Lower lobe of right lung (tissue), 2 donors: ENCODE measurements around the gene PTP4A1. TPM values are rescaled to one million over a fixed set of nuclear protein-coding genes. Genes with fewer than 3 reads are reported as not detected.

Source experiments
- ATAC-seq, 2 donors: fragments of 200-7000 bp; cut with Tn5 transposase; one replicate each; pipeline ENCODE4 v1.9.1; 2020 to 2022; ENCODE audit warnings: mild to moderate bottlenecking in 2 of 2, moderate library complexity in 2 of 2
- DNase-seq: peaks from one replicate; pipeline ENCODE4 v3.0.0-alpha.2; 2020
- H3K27ac ChIP-seq: fragments of 200-600 bp; one replicate; pipeline ENCODE4 v1.8.0; 2022
- H3K27me3 ChIP-seq: fragments of 200-600 bp; one replicate; pipeline ENCODE4 v1.8.0; 2022; ENCODE audit warnings: low read depth
- H3K36me3 ChIP-seq: fragments of 200-600 bp; one replicate; pipeline ENCODE4 v1.8.0; 2022; ENCODE audit warnings: mild to moderate bottlenecking
- H3K4me1 ChIP-seq: fragments of 200-600 bp; one replicate; pipeline ENCODE4 v1.8.0; 2022
- H3K4me3 ChIP-seq: fragments of 200-600 bp; one replicate; pipeline ENCODE4 v1.8.0; 2022; ENCODE audit warnings: mild to moderate bottlenecking
- H3K9me3 ChIP-seq: fragments of 200-600 bp; one replicate; pipeline ENCODE4 v1.8.0; 2022
- intact Hi-C: fragments of 100-400 bp; cut with DNase I; formaldehyde crosslinking; loops from one replicate; pipeline ENCODE4 v1.11.0; 2022
- total RNA-seq: library from RNA; stranded (reverse); fragmentation: NEBNext Ultra II Directional; extraction: Animal tissue kit (Norgen Biotek cat#: 25700); gene quantifications from one replicate; pipeline ENCODE4 v1.2.1, GENCODE V29; 2021
- TF ChIP-seq, protein P1 (sequence below): fragments of 200-600 bp; IDR thresholded peaks from one replicate; pipeline ENCODE4 v1.8.0; 2022; ENCODE audit warnings: antibody characterized with exemption, mild to moderate bottlenecking
- donor health status: DM: no; HTN: yes; CAD: no; lungs with severe emphysema.

Gene PTP4A1
- total RNA-seq, 1 donor from 2014 or later: 57.6 TPM

DNA sequence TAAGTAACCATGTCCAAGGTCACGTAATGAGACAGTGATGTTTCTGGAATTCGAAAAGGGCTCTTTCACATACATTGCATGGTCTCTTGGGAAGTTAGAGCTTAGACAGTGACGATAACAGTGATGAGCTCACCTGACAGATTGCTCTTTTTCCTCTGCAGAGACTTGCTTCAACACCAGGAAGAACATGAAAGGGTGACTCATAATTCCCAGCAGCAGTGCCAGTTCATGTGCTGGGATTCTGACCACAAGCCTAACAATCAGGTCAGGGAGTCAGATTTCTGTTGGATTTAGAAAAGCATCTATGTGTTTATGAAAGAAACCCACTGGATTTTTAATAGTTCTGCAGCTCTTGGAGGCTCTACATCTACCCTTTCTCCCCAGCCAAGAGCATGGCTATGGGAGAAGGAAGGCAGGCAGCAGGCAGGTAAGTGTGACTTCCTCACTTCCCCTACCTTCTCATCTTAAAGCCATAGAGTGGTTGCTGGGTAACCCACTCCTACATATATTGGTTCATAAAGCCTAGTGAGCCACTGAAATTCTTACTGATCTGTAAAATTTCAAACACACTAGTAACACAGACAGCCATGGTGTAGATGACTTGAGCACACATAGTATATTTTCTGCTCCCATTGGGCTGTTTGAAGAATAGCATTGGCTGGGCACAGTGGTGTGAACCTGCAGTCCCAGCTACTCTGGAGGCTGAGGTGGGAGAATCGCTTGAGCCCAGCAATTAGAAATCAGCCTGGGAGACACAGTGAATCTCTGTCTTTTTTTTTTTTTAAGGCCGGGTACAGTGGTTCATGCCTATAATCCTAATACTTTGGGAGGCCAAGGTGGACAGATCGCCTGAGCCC, 44.4 kb upstream of the PTP4A1 start:
- TF ChIP-seq, protein P1, sequence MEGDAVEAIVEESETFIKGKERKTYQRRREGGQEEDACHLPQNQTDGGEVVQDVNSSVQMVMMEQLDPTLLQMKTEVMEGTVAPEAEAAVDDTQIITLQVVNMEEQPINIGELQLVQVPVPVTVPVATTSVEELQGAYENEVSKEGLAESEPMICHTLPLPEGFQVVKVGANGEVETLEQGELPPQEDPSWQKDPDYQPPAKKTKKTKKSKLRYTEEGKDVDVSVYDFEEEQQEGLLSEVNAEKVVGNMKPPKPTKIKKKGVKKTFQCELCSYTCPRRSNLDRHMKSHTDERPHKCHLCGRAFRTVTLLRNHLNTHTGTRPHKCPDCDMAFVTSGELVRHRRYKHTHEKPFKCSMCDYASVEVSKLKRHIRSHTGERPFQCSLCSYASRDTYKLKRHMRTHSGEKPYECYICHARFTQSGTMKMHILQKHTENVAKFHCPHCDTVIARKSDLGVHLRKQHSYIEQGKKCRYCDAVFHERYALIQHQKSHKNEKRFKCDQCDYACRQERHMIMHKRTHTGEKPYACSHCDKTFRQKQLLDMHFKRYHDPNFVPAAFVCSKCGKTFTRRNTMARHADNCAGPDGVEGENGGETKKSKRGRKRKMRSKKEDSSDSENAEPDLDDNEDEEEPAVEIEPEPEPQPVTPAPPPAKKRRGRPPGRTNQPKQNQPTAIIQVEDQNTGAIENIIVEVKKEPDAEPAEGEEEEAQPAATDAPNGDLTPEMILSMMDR: no peak
- Histone ChIP-seq H3K36me3 (no peaks in the 10 kb centered on the region), H3K27ac (no peak overlapping the region), H3K9me3 (no peaks in the 10 kb centered on the region), H3K27me3 (no peaks in the 10 kb centered on the region), H3K4me1 (no peaks in the 10 kb centered on the region), H3K4me3 (no peak overlapping the region)
- intact Hi-C loops: no loop called here
- DNase-seq (no peak), ATAC-seq (peak; percentile 55 to 59)

DNA sequence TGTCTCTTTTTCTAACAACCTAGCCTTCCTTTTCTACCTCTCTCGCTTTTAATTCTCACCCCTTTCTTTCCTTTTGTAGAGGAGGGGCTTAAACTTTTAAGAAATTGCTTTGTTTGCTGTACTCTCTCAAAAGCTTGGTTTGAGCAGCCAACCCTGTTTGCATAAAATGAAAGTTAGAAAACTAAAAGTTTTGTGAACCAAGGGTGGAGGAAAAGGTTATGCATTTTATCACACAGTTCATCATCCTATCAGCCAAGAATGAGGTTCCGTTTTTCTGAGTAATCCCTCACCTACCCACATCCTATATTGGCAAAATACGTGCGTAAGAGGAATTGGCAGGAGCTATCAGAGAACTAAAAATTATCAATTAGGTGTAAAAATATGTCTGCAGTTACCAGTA, 42.8 kb upstream of the PTP4A1 start:
- DNase-seq (no peak), ATAC-seq (no peak)
- Histone ChIP-seq H3K27ac (no peak overlapping the region), H3K4me1 (no peaks in the 10 kb centered on the region), H3K9me3 (no peaks in the 10 kb centered on the region), H3K36me3 (no peaks in the 10 kb centered on the region), H3K4me3 (no peak overlapping the region), H3K27me3 (no peaks in the 10 kb centered on the region)
- intact Hi-C loops: no loop called here
- TF ChIP-seq, protein P1: no peak

DNA sequence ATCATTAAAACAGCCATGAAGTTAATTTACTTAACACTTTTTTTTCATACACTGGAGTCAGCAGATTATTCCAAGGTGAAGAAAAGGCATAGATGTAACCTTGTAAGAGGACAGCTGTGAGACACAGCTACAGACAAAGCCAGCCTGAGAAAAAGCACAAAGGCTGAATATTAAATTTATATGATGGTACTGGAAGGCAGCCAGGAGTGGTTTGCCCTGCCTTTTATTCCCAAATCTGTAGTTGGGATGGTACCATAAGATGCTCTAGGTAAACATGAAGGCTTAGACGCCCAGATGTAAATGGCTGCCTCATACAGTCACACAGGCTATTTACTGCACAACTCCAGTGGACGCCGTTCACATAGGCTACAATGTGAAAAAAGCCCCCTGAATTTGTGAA, 42.1 kb upstream of the PTP4A1 start:
- TF ChIP-seq, protein P1: no peak
- no peaks in the 10 kb centered on the region for H3K4me1 ChIP-seq
- ATAC-seq (no peak), DNase-seq (no peak)
- intact Hi-C loops: no loop called here
- H3K9me3 ChIP-seq: no peaks in the 10 kb centered on the region
- no peak overlapping the region for H3K4me3 ChIP-seq
- H3K27ac ChIP-seq: no peak overlapping the region
- H3K36me3 ChIP-seq: no peaks in the 10 kb centered on the region
- no peaks in the 10 kb centered on the region for H3K27me3 ChIP-seq

DNA sequence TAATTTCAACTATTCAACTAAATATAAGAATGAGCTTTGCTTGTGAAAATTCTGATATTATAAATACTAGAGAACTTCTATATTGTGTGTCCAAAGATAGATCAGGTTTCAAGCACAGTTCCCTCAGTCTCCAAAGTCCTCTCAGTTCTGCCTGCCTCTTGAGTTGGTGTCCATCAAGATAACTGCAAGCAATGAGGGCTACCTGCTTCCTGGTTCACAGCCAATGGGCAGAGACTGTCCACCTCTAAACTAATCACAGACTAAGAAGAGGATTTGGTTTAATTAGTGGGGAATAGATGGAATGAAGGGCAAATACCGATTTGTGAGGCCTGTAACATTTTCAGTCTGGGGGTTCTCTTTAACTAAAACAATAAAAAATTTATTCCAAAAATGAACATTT, 41.3 kb upstream of the PTP4A1 start:
- no peaks in the 10 kb centered on the region for H3K9me3 ChIP-seq
- intact Hi-C loops: no loop called here
- no peak overlapping the region for H3K4me3 ChIP-seq
- H3K36me3 ChIP-seq: no peaks in the 10 kb centered on the region
- H3K27ac ChIP-seq: no peak overlapping the region
- ATAC-seq (no peak), DNase-seq (no peak)
- no peaks in the 10 kb centered on the region for H3K27me3 ChIP-seq
- H3K4me1 ChIP-seq: no peaks in the 10 kb centered on the region
- TF ChIP-seq, protein P1: no peak

DNA sequence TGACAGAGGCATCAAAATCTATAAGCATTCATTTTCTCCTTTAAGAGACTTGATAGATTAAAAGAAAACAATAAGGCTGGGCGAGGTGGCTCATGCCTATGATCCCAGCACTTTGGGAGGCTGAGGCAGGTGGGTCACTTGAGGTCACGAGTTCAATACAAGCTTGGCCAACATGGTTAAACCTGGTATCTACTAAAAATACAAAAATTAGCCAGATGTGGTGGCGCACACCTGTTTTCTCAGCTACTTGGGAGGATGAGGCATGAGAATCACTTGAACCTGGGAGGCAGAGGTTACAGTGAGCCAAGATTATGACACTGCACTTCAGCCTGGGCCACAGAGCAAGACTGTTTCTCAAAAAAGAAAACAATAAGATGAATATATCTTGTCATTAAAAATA, 39.3 kb upstream of the PTP4A1 start:
- TF ChIP-seq, protein P1: no peak
- intact Hi-C loops: no loop called here
- no peaks in the 10 kb centered on the region for H3K9me3 ChIP-seq
- H3K4me3 ChIP-seq: no peak overlapping the region
- no peaks in the 10 kb centered on the region for H3K36me3 ChIP-seq
- H3K27me3 ChIP-seq: no peaks in the 10 kb centered on the region
- H3K4me1 ChIP-seq: no peaks in the 10 kb centered on the region
- H3K27ac ChIP-seq: no peak overlapping the region
- ATAC-seq (no peak), DNase-seq (no peak)
